Measurements from ENCODE around the gene AGAP9. TPM values are rescaled to one million over a fixed set of nuclear protein-coding genes. Genes with fewer than 3 reads are reported as not detected.
"Not testable (repeated sequence)": the region's sequence is repeated elsewhere in the genome, so short reads cannot be mapped to it uniquely, and the experiment has no call there.

The AGAP9 gene
- total RNA-seq, 1 donor from 2014 or later, result 4.8 TPM

- DNase-seq (ENCODE audit: extremely low read depth, low read depth, low spot score), result not testable (repeated sequence)
Observed at GRCh38 chr10:47489630-47490029, 33.8 kb downstream of the AGAP9 start.

- not testable (repeated sequence) for DNase-seq (ENCODE audit: extremely low read depth, low read depth, low spot score)
Observed at GRCh38 chr10:47485943-47486342, 37.5 kb downstream of the AGAP9 start.

GRCh38 chr10:47484786-47485185 lies 38.7 kb downstream of the AGAP9 start:
- not testable (repeated sequence) for DNase-seq (ENCODE audit: extremely low read depth, low read depth, low spot score)

- DNase-seq (ENCODE audit: extremely low read depth, low read depth, low spot score), result not testable (repeated sequence)
Observed at GRCh38 chr10:47483923-47484322, 39.5 kb downstream of the AGAP9 start, which contains the start of gene ANXA8. TSS of gene ANXA8 (minus strand) at chr10:47484115. CDS start at chr10:47483933, 182 bp downstream.

- not testable (repeated sequence) for DNase-seq (ENCODE audit: extremely low read depth, low read depth, low spot score)
Observed at GRCh38 chr10:47482367-47482766, 41.1 kb downstream of the AGAP9 start.

- not testable (repeated sequence) for DNase-seq (ENCODE audit: extremely low read depth, low read depth, low spot score)
Observed at GRCh38 chr10:47481768-47482181, 41.7 kb downstream of the AGAP9 start.

- DNase-seq (ENCODE audit: extremely low read depth, low read depth, low spot score), result not testable (repeated sequence)
Observed at GRCh38 chr10:47481182-47481766, 42.2 kb downstream of the AGAP9 start.

GRCh38 chr10:47480133-47480532 lies 43.3 kb downstream of the AGAP9 start:
- DNase-seq (ENCODE audit: extremely low read depth, low read depth, low spot score), result not testable (repeated sequence)

- DNase-seq (ENCODE audit: extremely low read depth, low read depth, low spot score), result not testable (repeated sequence)
Observed at GRCh38 chr10:47478114-47478513, 45.3 kb downstream of the AGAP9 start.

GRCh38 chr10:47477078-47477477 lies 46.4 kb downstream of the AGAP9 start:
- DNase-seq (ENCODE audit: extremely low read depth, low read depth, low spot score), result not testable (repeated sequence)

GRCh38 chr10:47475101-47475500 lies 48.3 kb downstream of the AGAP9 start:
- not testable (repeated sequence) for DNase-seq (ENCODE audit: extremely low read depth, low read depth, low spot score)

GRCh38 chr10:47473516-47473915 lies 49.9 kb downstream of the AGAP9 start:
- not testable (repeated sequence) for DNase-seq (ENCODE audit: extremely low read depth, low read depth, low spot score)

- DNase-seq (ENCODE audit: extremely low read depth, low read depth, low spot score), result not testable (repeated sequence)
Observed at GRCh38 chr10:47472647-47473046, 50.8 kb downstream of the AGAP9 start.

- DNase-seq (ENCODE audit: extremely low read depth, low read depth, low spot score), result not testable (repeated sequence)
Observed at GRCh38 chr10:47472072-47472471, 51.4 kb downstream of the AGAP9 start.

- DNase-seq (ENCODE audit: extremely low read depth, low read depth, low spot score), result not testable (repeated sequence)
Observed at GRCh38 chr10:47468731-47469528, 54.5 kb downstream of the AGAP9 start.

- not testable (repeated sequence) for DNase-seq (ENCODE audit: extremely low read depth, low read depth, low spot score)
Observed at GRCh38 chr10:47467957-47468356, 55.5 kb downstream of the AGAP9 start.

- not testable (repeated sequence) for DNase-seq (ENCODE audit: extremely low read depth, low read depth, low spot score)
Observed at GRCh38 chr10:47467458-47467857, 56.0 kb downstream of the AGAP9 start.

GRCh38 chr10:47465216-47465917 lies 58.1 kb downstream of the AGAP9 start:
- not testable (repeated sequence) for DNase-seq (ENCODE audit: extremely low read depth, low read depth, low spot score)

- not testable (repeated sequence) for DNase-seq (ENCODE audit: extremely low read depth, low read depth, low spot score)
Observed at GRCh38 chr10:47462577-47463358, 60.7 kb downstream of the AGAP9 start.

- not testable (repeated sequence) for DNase-seq (ENCODE audit: extremely low read depth, low read depth, low spot score)
Observed at GRCh38 chr10:47461261-47461687, 62.2 kb downstream of the AGAP9 start.
